Omental fat pad (tissue), 4 donors: Measurements from ENCODE around the gene OR2B2. TPM values are rescaled to one million over a fixed set of nuclear protein-coding genes. Genes with fewer than 3 reads are reported as not detected.

Source experiments
- ATAC-seq: fragments of 150-250 bp; one replicate; pipeline ENCODE4 v1.9.1; 2016; ENCODE audit warnings: mild to moderate bottlenecking, moderate library complexity; ENCODE audit not compliant: low FRiP score
- DNase-seq: peaks from one replicate; pipeline ENCODE4 v3.0.0-alpha.2; 2019; ENCODE audit warnings: low spot score
- total RNA-seq, 4 donors: library from RNA; depleted of rRNA; stranded (reverse); fragments of >200 nt; gene quantifications; one replicate each; pipeline ENCODE4 v1.1.0, GENCODE V29; 2016
- TF ChIP-seq, protein P1 (sequence below), 3 donors: fragments of 450-650 bp; IDR thresholded peaks; one replicate each; pipeline ENCODE4 v1.5.1; 2016 to 2017; ENCODE audit warnings: antibody characterized with exemption in 3 of 3, mild to moderate bottlenecking in 3 of 3, moderate library complexity in 2 of 3

OR2B2 gene
- total RNA-seq, 4 donors from 2014 or later = not detected

DNA sequence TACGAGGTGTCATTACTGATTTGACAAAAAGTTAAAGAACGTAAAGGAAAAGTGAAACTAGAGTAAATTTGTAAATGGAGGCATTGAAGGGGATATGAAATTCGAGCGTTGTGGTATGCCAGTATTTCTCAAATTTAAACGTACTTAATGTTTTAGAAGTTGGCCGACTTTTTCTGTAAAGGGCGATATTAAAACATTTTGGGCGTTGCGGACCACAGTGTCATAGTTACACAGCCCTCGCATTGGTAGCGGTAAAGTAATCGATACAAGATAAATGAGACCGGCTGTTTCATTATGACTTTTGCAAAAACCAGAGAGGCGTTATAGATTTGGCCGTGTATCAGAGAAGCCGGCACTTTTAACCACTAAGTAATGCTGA, 39.6 kb downstream of the OR2B2 start:
- ATAC-seq (no peak), DNase-seq (no peak)
- TF ChIP-seq, protein P1, sequence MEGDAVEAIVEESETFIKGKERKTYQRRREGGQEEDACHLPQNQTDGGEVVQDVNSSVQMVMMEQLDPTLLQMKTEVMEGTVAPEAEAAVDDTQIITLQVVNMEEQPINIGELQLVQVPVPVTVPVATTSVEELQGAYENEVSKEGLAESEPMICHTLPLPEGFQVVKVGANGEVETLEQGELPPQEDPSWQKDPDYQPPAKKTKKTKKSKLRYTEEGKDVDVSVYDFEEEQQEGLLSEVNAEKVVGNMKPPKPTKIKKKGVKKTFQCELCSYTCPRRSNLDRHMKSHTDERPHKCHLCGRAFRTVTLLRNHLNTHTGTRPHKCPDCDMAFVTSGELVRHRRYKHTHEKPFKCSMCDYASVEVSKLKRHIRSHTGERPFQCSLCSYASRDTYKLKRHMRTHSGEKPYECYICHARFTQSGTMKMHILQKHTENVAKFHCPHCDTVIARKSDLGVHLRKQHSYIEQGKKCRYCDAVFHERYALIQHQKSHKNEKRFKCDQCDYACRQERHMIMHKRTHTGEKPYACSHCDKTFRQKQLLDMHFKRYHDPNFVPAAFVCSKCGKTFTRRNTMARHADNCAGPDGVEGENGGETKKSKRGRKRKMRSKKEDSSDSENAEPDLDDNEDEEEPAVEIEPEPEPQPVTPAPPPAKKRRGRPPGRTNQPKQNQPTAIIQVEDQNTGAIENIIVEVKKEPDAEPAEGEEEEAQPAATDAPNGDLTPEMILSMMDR (IDR thresholded peaks at IDR 0.05) = no peak

GRCh38 chr6:27871924-27872638, 40.1 kb downstream of the OR2B2 start:
- no peak for DNase-seq
- ATAC-seq = peak; percentile 89
- TF ChIP-seq, protein P1 (IDR thresholded peaks at IDR 0.05) = no peak

DNA sequence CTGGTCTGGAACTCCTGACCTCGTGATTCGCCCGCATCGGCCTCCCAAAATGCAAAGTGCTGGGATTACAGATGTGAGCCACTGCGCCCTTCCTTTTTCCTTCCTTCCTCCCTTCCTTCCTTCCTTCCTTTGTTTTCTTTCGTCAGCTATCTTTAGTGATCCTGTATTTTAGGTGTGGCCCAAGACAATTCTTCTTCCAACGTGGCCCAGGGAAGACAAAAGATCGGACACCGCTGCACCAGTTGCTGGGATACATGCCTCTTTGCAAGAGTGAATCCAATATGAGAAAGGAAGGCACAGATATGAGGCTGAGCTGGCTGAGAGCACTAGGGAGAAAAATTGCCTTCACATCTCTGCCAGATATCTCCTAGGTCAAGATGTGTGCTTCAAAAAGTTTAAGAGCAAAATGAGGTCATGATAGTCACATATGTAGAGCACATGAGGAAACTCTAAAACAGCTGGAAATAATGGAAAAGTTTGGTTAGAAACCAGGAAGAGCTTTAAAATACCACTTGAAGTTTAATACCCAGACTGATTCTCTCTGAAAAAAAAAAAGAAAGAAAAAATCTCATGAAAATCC, 41.8 kb downstream of the OR2B2 start:
- TF ChIP-seq, protein P1 (IDR thresholded peaks at IDR 0.05) = no peak
- DNase-seq (no peak), ATAC-seq (no peak)

DNA sequence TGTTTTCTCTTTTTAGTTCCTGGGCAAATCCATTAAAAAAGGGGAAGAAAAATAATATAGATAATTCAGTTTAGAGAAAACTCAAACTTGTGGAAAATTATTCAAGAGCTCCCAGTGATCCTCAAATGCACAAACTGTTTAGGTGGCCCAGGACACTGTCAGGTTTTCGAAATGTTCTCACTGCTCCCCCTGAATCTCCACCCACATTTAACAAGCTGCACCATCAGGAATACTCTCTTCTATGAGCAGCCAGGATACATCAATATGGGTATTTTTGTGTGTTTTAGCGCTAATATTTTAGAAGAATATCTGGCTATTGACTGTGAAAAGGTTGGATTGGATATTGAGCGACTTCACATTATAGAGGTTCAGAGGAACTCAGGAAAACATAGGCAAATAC, 43.9 kb downstream of the OR2B2 start:
- ATAC-seq (no peak), DNase-seq (no peak)
- TF ChIP-seq, protein P1 (IDR thresholded peaks at IDR 0.05) = no peak

GRCh38 chr6:27867945-27868300, 44.3 kb downstream of the OR2B2 start:
- no peak for ATAC-seq
- DNase-seq = no peak
- TF ChIP-seq, protein P1 (IDR thresholded peaks at IDR 0.05) = no peak

- DNase-seq (no peak), ATAC-seq (peak; percentile 46)
- TF ChIP-seq, protein P1 (IDR thresholded peaks at IDR 0.05) = no peak
Observed at GRCh38 chr6:27867051-27867944, 44.9 kb downstream of the OR2B2 start.
